ENCODE measurements around the gene DRP2.
"Not testable (repeated sequence)": the region's sequence is repeated elsewhere in the genome, so short reads cannot be mapped to it uniquely, and the experiment has no call there.

The DRP2 gene

GRCh38 chrX:101219116-101219863 lies at the start of gene DRP2:
TSS of gene DRP2 (plus strand) at chrX:101219786. CDS start at chrX:101231648, 11,862 bp downstream.
- H3K27ac ChIP-seq = no peak within 1 kb of the TSS
- H3K4me1 ChIP-seq (ENCODE audit: low read depth, poor library complexity, severe bottlenecking) = no peaks in the 10 kb centered on the region
- no peaks in the 10 kb centered on the region for H4K20me1 ChIP-seq (ENCODE audit: insufficient read depth)
- H3K36me3 ChIP-seq (ENCODE audit: insufficient read depth) = no peaks in the 10 kb centered on the region
- H3K27me3 ChIP-seq (ENCODE audit: insufficient read depth, low read depth) = no peaks in the 10 kb centered on the region
- TF ChIP-seq CTCF (conservative IDR thresholded peaks at IDR 0.05; ENCODE audit: low read depth, low read length) = no peak
- no peak within 1 kb of the TSS for H3K4me3 ChIP-seq (IDR thresholded peaks at IDR 0.05; ENCODE audit: insufficient read depth, low read depth, low read length)
- H3K9ac ChIP-seq = no peak within 1 kb of the TSS
- H3K4me2 ChIP-seq = no peak within 1 kb of the TSS
- H3K79me2 ChIP-seq (ENCODE audit: insufficient read depth, low read depth) = no peaks in the 10 kb centered on the region
- H2AFZ ChIP-seq (ENCODE audit: low read depth) = no peak within 1 kb of the TSS

GRCh38 chrX:101171883-101172400 lies 47.6 kb upstream of the DRP2 start:
- Histone ChIP-seq H3K4me2 (no peak overlapping the region), H2AFZ (ENCODE audit: low read depth) (no peak overlapping the region), H3K9ac (no peak overlapping the region), H4K20me1 (ENCODE audit: insufficient read depth) (no peaks in the 10 kb centered on the region), H3K36me3 (ENCODE audit: insufficient read depth) (no peaks in the 10 kb centered on the region), H3K79me2 (ENCODE audit: insufficient read depth, low read depth) (no peaks in the 10 kb centered on the region), H3K27ac (no peak overlapping the region), H3K4me1 (ENCODE audit: low read depth, poor library complexity, severe bottlenecking) (no peaks in the 10 kb centered on the region), H3K4me3 (IDR thresholded peaks at IDR 0.05; ENCODE audit: insufficient read depth, low read depth, low read length) (no peak overlapping the region), H3K27me3 (ENCODE audit: insufficient read depth, low read depth) (no peaks in the 10 kb centered on the region)
- no peak for TF ChIP-seq CTCF (conservative IDR thresholded peaks at IDR 0.05; ENCODE audit: low read depth, low read length)

- no peaks in the 10 kb centered on the region for H3K36me3 ChIP-seq (ENCODE audit: insufficient read depth)
- H3K9ac ChIP-seq = no peak overlapping the region
- no peak for TF ChIP-seq CTCF (conservative IDR thresholded peaks at IDR 0.05; ENCODE audit: low read depth, low read length)
- H3K4me1 ChIP-seq (ENCODE audit: low read depth, poor library complexity, severe bottlenecking) = no peaks in the 10 kb centered on the region
- H3K79me2 ChIP-seq (ENCODE audit: insufficient read depth, low read depth) = no peaks in the 10 kb centered on the region
- no peaks in the 10 kb centered on the region for H3K27me3 ChIP-seq (ENCODE audit: insufficient read depth, low read depth)
- H2AFZ ChIP-seq (ENCODE audit: low read depth) = no peak overlapping the region
- H3K4me2 ChIP-seq = no peak overlapping the region
- no peaks in the 10 kb centered on the region for H4K20me1 ChIP-seq (ENCODE audit: insufficient read depth)
- no peak overlapping the region for H3K27ac ChIP-seq
- no peak overlapping the region for H3K4me3 ChIP-seq (IDR thresholded peaks at IDR 0.05; ENCODE audit: insufficient read depth, low read depth, low read length)
Measured at GRCh38 chrX:101176439-101176838, 43.1 kb upstream of the DRP2 start.

GRCh38 chrX:101184876-101185275 lies 34.7 kb upstream of the DRP2 start:
- H4K20me1 ChIP-seq (ENCODE audit: insufficient read depth); H3K27ac ChIP-seq; H3K4me3 ChIP-seq (IDR thresholded peaks at IDR 0.05; ENCODE audit: insufficient read depth, low read depth, low read length); H3K27me3 ChIP-seq (ENCODE audit: insufficient read depth, low read depth); H3K9ac ChIP-seq; H3K4me1 ChIP-seq (ENCODE audit: low read depth, poor library complexity, severe bottlenecking); H3K36me3 ChIP-seq (ENCODE audit: insufficient read depth); H3K4me2 ChIP-seq; H2AFZ ChIP-seq (ENCODE audit: low read depth); H3K79me2 ChIP-seq (ENCODE audit: insufficient read depth, low read depth): not testable (repeated sequence)

GRCh38 chrX:101187961-101188360 lies 31.6 kb upstream of the DRP2 start:
- not testable (repeated sequence) for H3K27ac ChIP-seq; H2AFZ ChIP-seq (ENCODE audit: low read depth); H3K4me2 ChIP-seq; H3K4me3 ChIP-seq (IDR thresholded peaks at IDR 0.05; ENCODE audit: insufficient read depth, low read depth, low read length); H3K36me3 ChIP-seq (ENCODE audit: insufficient read depth); H3K79me2 ChIP-seq (ENCODE audit: insufficient read depth, low read depth); H3K27me3 ChIP-seq (ENCODE audit: insufficient read depth, low read depth); H3K9ac ChIP-seq; H3K4me1 ChIP-seq (ENCODE audit: low read depth, poor library complexity, severe bottlenecking); H4K20me1 ChIP-seq (ENCODE audit: insufficient read depth)
